ENCODE data around the gene DPYD. TPM values are rescaled to one million over a fixed set of nuclear protein-coding genes. Genes with fewer than 3 reads are reported as not detected.

Gene DPYD
- total and polyA plus RNA-seq, 4 donors: 17.7 to 99.3 (median 74.4) TPM

GRCh38 chr1:97816927-97817326 is 103.9 kb downstream of the DPYD start:
- Histone ChIP-seq H3K9ac (ENCODE audit: insufficient read depth in 1 of 2, low read length in 2 of 2) (no peak overlapping the region), H3K4me3 (no peak overlapping the region), H3K27me3 (ENCODE audit: control insufficient read depth in 3 of 3, insufficient read depth in 3 of 3, low read length in 2 of 3) (no peaks in the 10 kb centered on the region), H3K36me3 (ENCODE audit: control insufficient read depth in 4 of 4, insufficient read depth in 4 of 4, low read length in 4 of 4) (no peaks in the 10 kb centered on the region), H3K27ac (ENCODE audit: low read depth in 1 of 2, low read length in 1 of 2) (no peak overlapping the region), H3K9me3 (ENCODE audit: control insufficient read depth in 4 of 4, insufficient read depth in 3 of 4, low read length in 3 of 4) (no peaks in the 10 kb centered on the region), H3K4me1 (ENCODE audit: control insufficient read depth in 5 of 5, insufficient read depth in 5 of 5, low read length in 5 of 5) (peaks cover 0 to 2% (median 0%) of the 10 kb centered on the region in 5 donors)
- 81 to 84% methylated on average over 1 of the region's 1 CpG for WGBS, 2 donors
- DNase-seq (no peak), ATAC-seq (ENCODE audit: insufficient read depth, low FRiP score) (no peak)
- TF ChIP-seq, protein P1, sequence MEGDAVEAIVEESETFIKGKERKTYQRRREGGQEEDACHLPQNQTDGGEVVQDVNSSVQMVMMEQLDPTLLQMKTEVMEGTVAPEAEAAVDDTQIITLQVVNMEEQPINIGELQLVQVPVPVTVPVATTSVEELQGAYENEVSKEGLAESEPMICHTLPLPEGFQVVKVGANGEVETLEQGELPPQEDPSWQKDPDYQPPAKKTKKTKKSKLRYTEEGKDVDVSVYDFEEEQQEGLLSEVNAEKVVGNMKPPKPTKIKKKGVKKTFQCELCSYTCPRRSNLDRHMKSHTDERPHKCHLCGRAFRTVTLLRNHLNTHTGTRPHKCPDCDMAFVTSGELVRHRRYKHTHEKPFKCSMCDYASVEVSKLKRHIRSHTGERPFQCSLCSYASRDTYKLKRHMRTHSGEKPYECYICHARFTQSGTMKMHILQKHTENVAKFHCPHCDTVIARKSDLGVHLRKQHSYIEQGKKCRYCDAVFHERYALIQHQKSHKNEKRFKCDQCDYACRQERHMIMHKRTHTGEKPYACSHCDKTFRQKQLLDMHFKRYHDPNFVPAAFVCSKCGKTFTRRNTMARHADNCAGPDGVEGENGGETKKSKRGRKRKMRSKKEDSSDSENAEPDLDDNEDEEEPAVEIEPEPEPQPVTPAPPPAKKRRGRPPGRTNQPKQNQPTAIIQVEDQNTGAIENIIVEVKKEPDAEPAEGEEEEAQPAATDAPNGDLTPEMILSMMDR (IDR thresholded peaks at IDR 0.05; ENCODE audit: control extremely low read depth, extremely low read depth): no peak

DNA sequence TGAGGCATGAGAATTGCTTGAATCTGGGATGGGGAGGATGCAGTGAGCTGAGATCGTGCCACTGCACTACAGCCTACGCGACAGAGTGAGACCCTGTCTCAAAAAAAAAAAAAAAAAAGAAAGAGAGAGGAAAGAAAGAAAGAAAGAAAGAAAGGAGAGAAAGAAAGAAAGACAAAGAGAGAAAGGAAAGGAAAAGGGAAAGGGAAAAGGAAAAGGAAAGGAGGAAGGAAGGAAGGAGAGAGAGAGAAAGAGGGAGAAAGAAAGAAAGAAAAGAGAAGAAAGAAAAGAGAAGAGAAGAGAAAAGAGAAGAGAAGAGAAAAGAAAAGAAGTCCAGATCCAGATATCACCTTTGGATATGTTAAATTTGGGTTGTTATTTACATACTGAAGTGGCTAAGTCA is 106.0 kb downstream of the DPYD start:
- H3K36me3 ChIP-seq (ENCODE audit: control insufficient read depth in 4 of 4, insufficient read depth in 4 of 4, low read length in 4 of 4): no peaks in the 10 kb centered on the region
- no peaks in the 10 kb centered on the region for H3K9me3 ChIP-seq (ENCODE audit: control insufficient read depth in 4 of 4, insufficient read depth in 3 of 4, low read length in 3 of 4)
- no peaks in the 10 kb centered on the region for H3K27me3 ChIP-seq (ENCODE audit: control insufficient read depth in 3 of 3, insufficient read depth in 3 of 3, low read length in 2 of 3)
- 96 to 99% methylated on average over 3 of the region's 3 CpGs for WGBS, 2 donors
- H3K4me1 ChIP-seq (ENCODE audit: control insufficient read depth in 5 of 5, insufficient read depth in 5 of 5, low read length in 5 of 5): peaks cover 0 to 2% (median 0%) of the 10 kb centered on the region in 5 donors
- no peak overlapping the region for H3K4me3 ChIP-seq
- TF ChIP-seq, protein P1 (IDR thresholded peaks at IDR 0.05; ENCODE audit: control extremely low read depth, extremely low read depth): no peak
- no peak overlapping the region for H3K27ac ChIP-seq (ENCODE audit: low read depth in 1 of 2, low read length in 1 of 2)
- no peak overlapping the region for H3K9ac ChIP-seq (ENCODE audit: insufficient read depth in 1 of 2, low read length in 2 of 2)
- no peak for DNase-seq
- ATAC-seq (ENCODE audit: insufficient read depth, low FRiP score): no peak

DNA sequence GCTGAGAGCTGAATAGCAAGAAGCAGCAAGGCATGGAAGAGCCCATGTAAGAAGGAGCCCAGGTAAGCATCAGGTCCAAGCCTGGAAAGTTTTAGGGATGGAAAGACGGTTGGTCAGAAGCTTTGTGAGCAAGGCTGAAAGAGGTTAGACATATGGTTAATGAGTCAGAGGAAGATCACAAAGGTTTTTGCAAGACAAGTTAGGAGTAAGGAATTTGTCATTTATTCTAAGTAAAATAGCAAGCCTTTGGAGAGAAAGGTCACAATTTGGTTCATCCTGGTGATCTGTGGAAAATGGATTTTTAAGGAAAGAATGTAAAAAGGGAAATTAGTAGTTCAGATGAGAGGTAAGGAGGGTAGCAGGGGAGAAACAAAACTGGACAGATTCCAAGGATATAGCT is 106.7 kb downstream of the DPYD start:
- Histone ChIP-seq H3K27me3 (ENCODE audit: control insufficient read depth in 3 of 3, insufficient read depth in 3 of 3, low read length in 2 of 3) (no peaks in the 10 kb centered on the region), H3K4me1 (ENCODE audit: control insufficient read depth in 5 of 5, insufficient read depth in 5 of 5, low read length in 5 of 5) (peaks cover 0 to 2% (median 0%) of the 10 kb centered on the region in 5 donors), H3K27ac (ENCODE audit: low read depth in 1 of 2, low read length in 1 of 2) (no peak overlapping the region), H3K9me3 (ENCODE audit: control insufficient read depth in 4 of 4, insufficient read depth in 3 of 4, low read length in 3 of 4) (no peaks in the 10 kb centered on the region), H3K9ac (ENCODE audit: insufficient read depth in 1 of 2, low read length in 2 of 2) (no peak overlapping the region), H3K4me3 (no peak overlapping the region), H3K36me3 (ENCODE audit: control insufficient read depth in 4 of 4, insufficient read depth in 4 of 4, low read length in 4 of 4) (no peaks in the 10 kb centered on the region)
- TF ChIP-seq, protein P1 (IDR thresholded peaks at IDR 0.05; ENCODE audit: control extremely low read depth, extremely low read depth): no peak
- no peak for DNase-seq
- ATAC-seq (ENCODE audit: insufficient read depth, low FRiP score): no peak
- WGBS, 2 donors: 92 to 100% methylated on average over 1 of the region's 1 CpG

GRCh38 chr1:97812076-97812475 is 108.8 kb downstream of the DPYD start:
- TF ChIP-seq, protein P1 (IDR thresholded peaks at IDR 0.05; ENCODE audit: control extremely low read depth, extremely low read depth): no peak
- H3K4me1 ChIP-seq (ENCODE audit: control insufficient read depth in 5 of 5, insufficient read depth in 5 of 5, low read length in 5 of 5): no peaks in the 10 kb centered on the region
- no peak overlapping the region for H3K27ac ChIP-seq (ENCODE audit: low read depth in 1 of 2, low read length in 1 of 2)
- no peaks in the 10 kb centered on the region for H3K36me3 ChIP-seq (ENCODE audit: control insufficient read depth in 4 of 4, insufficient read depth in 4 of 4, low read length in 4 of 4)
- no peaks in the 10 kb centered on the region for H3K9me3 ChIP-seq (ENCODE audit: control insufficient read depth in 4 of 4, insufficient read depth in 3 of 4, low read length in 3 of 4)
- DNase-seq (no peak), ATAC-seq (ENCODE audit: insufficient read depth, low FRiP score) (no peak)
- H3K9ac ChIP-seq (ENCODE audit: insufficient read depth in 1 of 2, low read length in 2 of 2): no peak overlapping the region
- H3K4me3 ChIP-seq: no peak overlapping the region
- no peaks in the 10 kb centered on the region for H3K27me3 ChIP-seq (ENCODE audit: control insufficient read depth in 3 of 3, insufficient read depth in 3 of 3, low read length in 2 of 3)

All from lung (tissue), 12 donors.